Fibroblast of lung (primary cell): ENCODE results near the gene PLEKHA1.

Experiments used
- CTCF ChIP-seq, 2 donors: IDR thresholded peaks in 1 of 2; conservative IDR thresholded peaks in 1 of 2; 1 replicate in 1 of 2; 2 replicates in 1 of 2; pipeline ENCODE4 v1.5.1; 2011 to 2012; ENCODE audit warnings: low read length in 2 of 2, control low read depth in 1 of 2, inconsistent platforms in 1 of 2, low read depth in 1 of 2, mild to moderate bottlenecking in 1 of 2
- EZH2 ChIP-seq: IDR thresholded peaks from 2 replicates; pipeline ENCODE4 v1.5.1; 2012; ENCODE audit warnings: low read length, control low read depth, mild to moderate bottlenecking; ENCODE audit errors: missing control alignments

- TF ChIP-seq CTCF (conservative IDR thresholded peaks at IDR 0.05 in 1 of 2, IDR thresholded peaks at IDR 0.05 in 1 of 2; ENCODE audit: low read depth in 1 of 2, low read length in 2 of 2) (no peak), EZH2 (no peak)
Measured at GRCh38 chr10:122464586-122464985, 90.1 kb downstream of the PLEKHA1 start.
